Measurements from ENCODE around the gene ZNF44.
"Not testable (repeated sequence)": the region's sequence is repeated elsewhere in the genome, so short reads cannot be mapped to it uniquely, and the experiment has no call there.

- TF ChIP-seq POLR2A, CTCF, EP300 (IDR thresholded peaks at IDR 0.05): not testable (repeated sequence)
These were observed 14.2 kb upstream of the ZNF44 start for GRCh38 chr19:12308891-12309290.
